ENCODE results near the gene ULK3.

ULK3 gene

GRCh38 chr15:74868059-74868458, 25.1 kb upstream of the ULK3 start:
- no peak for DNase-seq (ENCODE audit: low read depth)

DNA sequence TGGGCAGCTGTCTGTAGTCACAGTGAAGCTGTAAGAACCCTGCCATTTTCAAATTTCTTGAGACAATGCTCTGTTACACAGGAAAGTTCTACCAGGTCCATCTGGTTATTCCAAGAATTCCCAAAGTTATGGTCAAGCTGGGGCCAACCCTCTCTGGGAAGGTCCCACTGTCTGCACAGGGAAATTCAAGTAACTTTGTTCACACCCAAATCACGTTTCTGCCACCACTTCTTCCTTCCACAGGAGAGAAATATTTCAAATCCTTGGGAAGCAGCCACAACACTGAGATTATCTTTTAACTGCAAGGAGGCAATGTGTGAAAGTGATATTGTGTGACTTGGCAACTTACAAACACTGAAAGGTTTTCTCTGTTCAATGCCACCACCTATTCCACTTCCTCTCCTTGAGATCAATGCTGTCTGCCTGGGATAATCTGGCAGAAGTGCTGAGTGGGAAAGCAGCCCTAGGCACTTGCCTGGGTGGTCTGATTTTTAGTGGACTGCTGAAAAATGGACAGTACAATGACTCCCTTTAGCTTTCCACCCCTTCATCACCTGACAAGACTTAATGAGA, 24.6 kb upstream of the ULK3 start:
- DNase-seq (ENCODE audit: low read depth) = no peak

DNA sequence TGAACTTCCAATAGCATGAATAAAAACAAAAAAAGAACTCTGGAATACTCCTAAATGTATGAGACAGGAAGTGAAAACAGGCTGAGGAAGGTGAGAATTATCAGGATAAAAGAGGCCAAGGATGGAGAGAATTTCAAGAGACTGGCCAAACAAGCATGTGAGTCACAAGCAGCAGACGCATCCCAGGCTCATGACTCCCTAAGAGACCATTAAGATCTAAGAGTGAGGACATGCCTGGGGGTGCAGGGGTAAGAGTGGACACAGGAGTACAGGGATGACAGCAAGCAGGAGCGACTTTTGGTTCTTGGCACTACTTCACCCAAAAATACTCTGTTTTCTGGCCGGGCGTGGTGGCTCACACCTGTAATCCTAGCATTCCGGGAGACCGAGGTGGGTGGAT, 23.1 kb upstream of the ULK3 start:
- DNase-seq (ENCODE audit: low read depth) = no peak

DNA sequence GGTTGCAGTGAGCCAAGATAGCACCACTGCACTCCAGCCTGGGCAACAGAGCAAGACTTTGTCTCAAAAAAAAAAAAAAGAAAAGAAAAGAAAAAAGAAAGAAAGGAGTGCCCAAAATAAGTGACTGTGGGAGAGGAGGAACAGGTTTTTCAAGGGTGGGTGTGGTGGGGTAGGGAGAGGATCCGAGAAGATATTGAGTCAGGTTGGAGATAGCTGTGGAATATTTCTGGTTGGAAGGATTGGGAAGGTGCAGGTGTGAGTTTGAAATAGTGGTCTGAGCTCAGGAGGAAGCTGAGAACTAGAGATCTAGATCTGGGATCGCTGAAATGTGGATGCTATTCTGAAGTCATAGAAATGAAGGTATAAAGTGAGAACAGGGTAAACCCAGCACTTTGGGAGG, 22.4 kb upstream of the ULK3 start:
- DNase-seq (ENCODE audit: low read depth) = no peak

- no peak for DNase-seq (ENCODE audit: low read depth)
Measured at GRCh38 chr15:74864296-74864695, 21.3 kb upstream of the ULK3 start.

DNA sequence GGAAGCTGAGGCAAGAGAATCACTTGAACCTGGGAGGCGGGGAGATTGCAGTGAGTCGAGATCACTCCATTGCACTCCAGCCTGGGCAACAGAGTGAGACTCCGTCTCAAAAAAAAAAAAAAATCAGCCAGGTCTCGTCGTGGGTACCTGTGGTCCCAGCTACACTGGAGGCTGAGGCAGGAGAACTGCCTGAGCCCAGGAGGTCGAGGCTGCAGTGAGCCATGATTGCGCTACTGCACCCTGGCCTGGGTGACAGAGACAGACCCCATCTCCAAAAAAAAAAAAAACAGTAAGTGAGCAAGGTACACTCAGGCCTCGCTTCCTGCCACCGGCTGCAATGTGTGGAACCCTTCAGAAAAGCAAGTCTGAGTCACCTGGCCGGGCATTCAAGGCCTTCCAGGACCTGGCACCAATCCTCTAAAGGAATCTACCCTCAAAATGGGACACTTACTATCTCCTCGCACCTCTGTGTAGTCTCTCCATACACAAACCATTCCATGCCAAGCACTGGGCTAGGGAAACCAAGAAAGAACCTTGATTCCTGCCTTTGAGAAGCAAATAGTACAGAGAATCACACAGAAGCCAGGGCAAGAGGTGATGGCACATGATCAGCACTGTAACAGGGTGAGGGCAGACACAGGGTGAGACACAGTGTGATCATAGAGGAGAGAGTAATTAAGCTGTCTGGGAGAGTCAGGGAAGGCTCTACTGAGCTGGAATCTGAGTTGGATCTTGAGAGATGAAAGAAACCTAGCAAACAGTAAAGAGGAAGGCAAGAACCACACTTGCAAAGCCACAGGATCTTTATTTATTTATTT, 20.5 kb upstream of the ULK3 start:
- DNase-seq (ENCODE audit: low read depth) = no peak

- DNase-seq (ENCODE audit: low read depth) = no peak
Measured at GRCh38 chr15:74858369-74858740, 15.4 kb upstream of the ULK3 start.

GRCh38 chr15:74857671-74858368, 14.9 kb upstream of the ULK3 start:
- DNase-seq (ENCODE audit: low read depth) = no peak

DNA sequence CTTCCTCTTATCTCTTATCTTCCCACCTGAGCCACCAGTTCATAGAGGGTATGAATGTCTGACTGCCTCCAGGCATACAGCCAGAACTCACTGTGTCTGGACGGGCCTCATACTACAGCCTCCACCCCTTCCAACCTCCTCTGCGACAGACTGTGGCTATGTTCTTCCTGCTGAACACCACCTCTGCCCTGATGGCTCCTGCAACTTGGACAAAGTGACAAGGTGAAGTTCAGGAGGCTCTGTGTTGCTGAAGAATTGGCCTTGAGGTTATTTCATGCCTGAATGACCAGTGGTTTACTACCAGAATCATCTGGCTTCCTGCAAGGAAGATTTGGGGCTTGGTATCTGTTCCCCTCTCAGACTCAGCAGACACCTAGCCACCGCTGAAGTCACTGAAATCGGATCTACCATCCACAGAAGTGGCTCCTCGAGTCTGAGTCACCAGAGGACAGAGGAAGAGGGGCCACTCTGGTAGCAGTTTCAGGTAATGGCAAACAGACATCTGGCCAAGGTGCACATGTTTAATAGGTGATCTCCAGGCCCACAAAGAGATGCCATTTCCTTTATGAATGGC, 14.2 kb upstream of the ULK3 start:
- no peak for DNase-seq (ENCODE audit: low read depth)

GRCh38 chr15:74856537-74856936, 13.6 kb upstream of the ULK3 start:
- no peak for DNase-seq (ENCODE audit: low read depth)

- no peak for DNase-seq (ENCODE audit: low read depth)
Measured at GRCh38 chr15:74855857-74856256, 12.9 kb upstream of the ULK3 start.

DNA sequence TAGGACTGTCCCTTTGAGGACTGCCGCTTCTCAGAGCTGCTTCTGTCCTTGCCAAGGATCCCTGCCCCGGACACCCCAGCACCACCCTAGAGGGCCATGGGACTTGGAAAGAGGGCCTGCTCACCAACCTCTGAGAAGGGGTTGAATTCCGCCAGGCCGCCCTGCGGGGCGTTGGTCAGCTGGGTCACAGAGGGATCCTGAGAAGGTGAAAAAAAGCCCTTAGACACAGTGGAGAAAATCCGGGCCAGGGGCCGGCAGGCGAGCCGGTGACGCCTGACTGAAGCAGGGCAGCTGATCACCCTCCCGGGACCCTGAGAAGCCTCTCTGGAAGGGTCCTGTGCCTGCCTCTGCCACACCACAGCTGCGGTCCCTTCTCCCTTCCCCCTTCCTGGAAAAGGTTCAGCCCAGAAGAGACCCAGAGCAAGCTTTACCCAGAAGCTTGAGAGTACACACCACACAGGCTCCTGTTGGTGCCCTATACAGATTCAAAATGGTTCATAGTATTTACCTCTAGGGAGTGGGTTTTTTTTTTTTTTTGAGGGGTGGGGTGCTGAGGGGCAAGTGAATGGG, 11.6 kb upstream of the ULK3 start:
- DNase-seq (ENCODE audit: low read depth) = no peak

GRCh38 chr15:74851960-74852359, 9.0 kb upstream of the ULK3 start:
- no peak for DNase-seq (ENCODE audit: low read depth)

- DNase-seq (ENCODE audit: low read depth) = no peak
Measured at GRCh38 chr15:74850393-74850792, 7.4 kb upstream of the ULK3 start.

DNA sequence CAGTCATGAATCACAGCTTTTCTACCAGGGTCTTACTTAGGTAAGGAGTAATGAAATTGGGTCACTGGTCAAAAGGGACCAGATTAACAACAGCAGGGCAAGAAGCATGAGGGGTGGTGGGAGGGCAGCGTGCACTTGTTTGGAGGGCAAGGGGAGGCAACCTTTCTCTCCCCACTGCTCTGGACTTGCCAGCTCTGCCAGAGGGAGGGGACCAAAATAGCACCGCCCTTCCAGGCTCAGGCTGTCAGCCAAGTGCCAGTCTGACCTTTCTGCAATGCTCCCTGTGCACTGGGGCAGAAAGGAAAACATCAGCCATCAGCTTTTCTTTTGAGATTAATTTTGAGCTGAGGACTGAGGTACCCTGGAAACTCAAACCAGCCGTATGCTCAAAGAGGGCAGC, 4.5 kb upstream of the ULK3 start:
- no peak for DNase-seq (ENCODE audit: low read depth)

- DNase-seq (ENCODE audit: low read depth) = no peak
Measured at GRCh38 chr15:74845581-74845980, 2.6 kb upstream of the ULK3 start.

DNA sequence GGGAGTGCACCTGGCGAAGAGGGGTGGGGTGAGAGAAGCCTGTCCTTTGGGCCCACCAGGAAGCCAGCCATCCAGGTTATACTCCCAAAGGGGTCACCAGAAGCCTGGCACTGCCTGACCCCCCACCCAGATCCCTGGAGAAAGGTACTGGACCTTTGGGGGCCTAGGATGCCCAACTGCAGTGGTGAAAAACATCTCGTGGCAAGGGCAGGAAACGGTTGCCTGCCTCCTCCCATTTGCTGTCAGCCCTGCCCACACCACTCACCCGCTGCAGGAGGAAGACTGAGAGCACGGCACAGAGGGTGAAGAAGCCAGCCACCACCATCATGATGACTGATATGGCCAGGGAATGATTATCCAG, 2.2 kb upstream of the ULK3 start:
- DNase-seq (ENCODE audit: low read depth) = peak; percentile 29

DNA sequence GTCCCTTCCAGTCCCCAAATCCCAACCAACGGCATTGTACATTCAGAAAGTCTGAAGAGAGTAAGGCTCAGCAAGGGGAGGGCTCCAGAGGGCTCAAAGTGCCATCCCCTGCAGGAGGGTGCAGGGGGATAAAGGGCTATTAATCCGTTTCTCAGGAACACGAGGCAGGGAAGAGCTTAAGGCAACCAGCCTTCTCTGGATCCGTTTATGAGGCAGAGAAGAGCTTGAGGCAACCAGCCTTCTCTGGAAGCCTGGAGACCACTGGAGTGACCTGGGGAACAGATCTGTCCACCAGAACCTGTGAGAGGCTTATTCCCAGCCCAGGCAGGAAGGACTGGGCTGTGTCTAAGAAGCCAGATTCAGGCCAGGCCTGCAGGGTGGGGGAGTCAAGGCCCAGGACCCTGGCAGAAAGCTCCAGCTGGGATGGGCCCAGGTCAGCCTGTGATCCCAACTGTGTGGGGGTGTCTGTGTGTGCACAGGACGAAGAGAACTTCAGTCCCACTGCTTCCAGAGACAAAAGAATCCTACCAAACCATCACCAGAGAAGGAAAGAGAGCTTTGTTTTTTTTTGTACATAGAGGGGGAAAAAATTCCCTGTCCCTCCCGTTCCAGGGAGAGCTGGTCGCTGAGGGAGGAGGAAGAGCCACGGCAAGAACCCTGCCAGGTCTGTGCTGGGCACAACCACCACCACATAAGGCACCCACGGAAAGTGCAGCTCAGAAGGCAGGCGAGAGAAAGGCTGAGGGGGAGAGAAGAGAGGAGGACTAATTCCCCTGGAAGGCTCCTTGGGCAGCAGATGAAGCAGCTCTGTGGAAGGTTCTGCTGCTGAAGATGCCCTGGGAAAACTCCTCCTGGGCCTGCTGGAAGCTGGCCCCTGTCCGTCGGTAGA, 1.6 kb upstream of the ULK3 start:
- no peak for DNase-seq (ENCODE audit: low read depth)

- DNase-seq (ENCODE audit: low read depth) = no peak
Measured at GRCh38 chr15:74843891-74844299, 939 bp upstream of the ULK3 start.

GRCh38 chr15:74843445-74843828, 481 bp upstream of the ULK3 start:
- DNase-seq (ENCODE audit: low read depth) = no peak

DNA sequence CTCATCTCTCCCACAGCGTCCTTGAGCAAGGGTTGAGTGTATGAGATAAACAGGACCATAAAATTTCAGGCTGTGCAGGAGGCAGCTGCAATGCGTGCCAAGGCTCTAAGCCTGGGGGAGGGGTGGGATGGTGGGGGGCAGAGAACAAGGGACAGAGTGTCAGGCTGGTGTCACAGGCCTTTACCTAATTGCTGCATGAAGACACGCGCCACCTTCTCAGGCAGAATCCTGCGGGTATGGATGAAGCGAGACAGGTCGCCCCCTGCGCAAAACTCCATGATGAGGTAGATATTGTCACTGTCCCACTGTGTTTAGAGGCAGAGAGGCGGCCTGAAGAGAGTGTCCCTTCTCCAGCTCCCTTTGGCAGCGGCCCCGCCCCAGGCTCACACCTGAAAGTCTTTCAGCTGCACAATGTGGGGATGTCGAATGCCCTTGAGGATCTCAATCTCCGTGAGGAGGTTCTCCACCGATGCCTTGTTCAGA, 1.0 kb downstream of the ULK3 start:
- no peak for DNase-seq (ENCODE audit: low read depth)

Data from stimulated activated CD8-positive, alpha-beta memory T cell treated with anti-CD3 and anti-CD28 coated beads, Interleukin-12 subunit alpha, Interleukin-12 subunit beta, amount 100 ng/mL, for 1 hour (primary cell).